Endothelial cell of umbilical vein (primary cell): ENCODE results near the gene KPNA1. TPM values are rescaled to one million over a fixed set of nuclear protein-coding genes. Genes with fewer than 3 reads are reported as not detected.

Source experiments
- BruUV-seq: library from RNA; stranded (reverse); fragments of 400-500 nt; replicated peaks from 2 replicates; lab custom pipeline; 2021; lab: Mats Ljungman, UMichigan
- CTCF ChIA-PET: fragments of 300-600, 350-600 bp; sonication (Branson Sonifier 250); formaldehyde crosslinking; loops from one replicate; lab custom pipeline; 2021; ENCODE audit warnings: antibody characterized with exemption, inconsistent platforms; lab: Charles Lee
- POLR2A ChIA-PET: fragments of 300-600, 350-600 bp; sonication (Branson Sonifier 250); formaldehyde crosslinking; loops from one replicate; lab custom pipeline; 2021; ENCODE audit warnings: antibody characterized with exemption, inconsistent platforms; lab: Charles Lee
- DNase-seq: peaks from one replicate; pipeline ENCODE4 v3.0.0-alpha.2; 2011; ENCODE audit warnings: low read depth, low spot score
- FAIRE-seq: peaks from 2 replicates; lab custom pipeline; 2011; peaks lifted over from hg19 to GRCh38; lab: Jason Lieb, UNC
- H2AFZ ChIP-seq: 2 replicates; pipeline ENCODE4 v1.6.0; 2012; ENCODE audit warnings: low read depth, low read length, control low read depth, inconsistent platforms
- H3K27ac ChIP-seq: 2 replicates; pipeline ENCODE4 v1.5.1; 2011; ENCODE audit warnings: low read depth, mild to moderate bottlenecking, control low read depth, low read length, moderate library complexity; ENCODE audit not compliant: insufficient read depth
- H3K27me3 ChIP-seq, 2 experiments: 2 replicates each; pipeline versions ENCODE4 v1.6.0 to v1.6.1; 2011; ENCODE audit warnings: low read length in 2 of 2, mixed read lengths in 1 of 2; ENCODE audit not compliant: control insufficient read depth in 2 of 2, insufficient read depth in 2 of 2
- H3K36me3 ChIP-seq, 2 experiments: 2 replicates in 1 of 2; 3 replicates in 1 of 2; pipeline ENCODE4 v1.5.1; 2011; ENCODE audit warnings: low read length in 2 of 2, mild to moderate bottlenecking in 1 of 2, moderate library complexity in 1 of 2; ENCODE audit not compliant: control insufficient read depth in 2 of 2, insufficient read depth in 2 of 2; ENCODE audit errors: extremely low read depth in 1 of 2
- H3K4me1 ChIP-seq: 3 replicates; pipeline ENCODE4 v1.5.1; 2011; ENCODE audit warnings: mild to moderate bottlenecking, low read length; ENCODE audit not compliant: control insufficient read depth, insufficient read depth; ENCODE audit errors: extremely low read depth
- H3K4me2 ChIP-seq: 2 replicates; pipeline ENCODE4 v1.6.1; 2011; ENCODE audit warnings: low read length, control low read depth, mixed read lengths; ENCODE audit not compliant: insufficient read depth
- H3K4me3 ChIP-seq, 3 experiments: fragments of 200-600 bp in 1 of 3; sonication (generic), shearing (Covaris generic) in 1 of 3; replicated peaks in 1 of 3; 2 replicates each; pipeline ENCODE4 v1.5.1; 2011 to 2016; ENCODE audit warnings: control low read depth in 3 of 3, low read length in 3 of 3, mild to moderate bottlenecking in 2 of 3, inconsistent platforms in 1 of 3, low read depth in 1 of 3, moderate library complexity in 1 of 3; ENCODE audit not compliant: insufficient read depth in 1 of 3
- H3K79me2 ChIP-seq: 2 replicates; pipeline ENCODE4 v1.6.0; 2012; ENCODE audit warnings: low read length, inconsistent platforms; ENCODE audit not compliant: control insufficient read depth, insufficient read depth
- H3K9ac ChIP-seq: replicated peaks from 2 replicates; pipeline ENCODE3; 2011; ENCODE audit warnings: low read length, control low read depth; ENCODE audit not compliant: insufficient read depth; ENCODE audit errors: extremely low read depth
- H3K9me1 ChIP-seq: replicated peaks from 3 replicates; pipeline ENCODE4 v1.6.0; 2011; ENCODE audit warnings: mild to moderate bottlenecking, low read length; ENCODE audit not compliant: control insufficient read depth, insufficient read depth; ENCODE audit errors: extremely low read depth
- H3K9me3 ChIP-seq: replicated peaks from 2 replicates; pipeline ENCODE4 v1.5.1; 2012; ENCODE audit warnings: low read length, inconsistent platforms; ENCODE audit not compliant: control insufficient read depth, insufficient read depth
- H4K20me1 ChIP-seq: replicated peaks from 2 replicates; pipeline ENCODE3; 2011; ENCODE audit warnings: mild to moderate bottlenecking, low read length; ENCODE audit not compliant: control insufficient read depth, insufficient read depth; ENCODE audit errors: extremely low read depth
- CTCF ChIP-seq, 2 donors: IDR thresholded peaks; 1 replicate in 1 of 2; 2 replicates in 1 of 2; pipeline ENCODE4 v1.5.1; 2011; ENCODE audit warnings: low read length in 2 of 2, mild to moderate bottlenecking in 2 of 2, moderate library complexity in 2 of 2, control low read depth in 1 of 2, inconsistent platforms in 1 of 2, low read depth in 1 of 2; ENCODE audit not compliant: insufficient read depth in 1 of 2; ENCODE audit errors: extremely low read depth in 1 of 2
- EZH2 ChIP-seq: IDR thresholded peaks from 2 replicates; pipeline ENCODE4 v1.6.1; 2012; ENCODE audit warnings: borderline replicate concordance, low read depth, mild to moderate bottlenecking, moderate library complexity, low read length, inconsistent platforms; ENCODE audit not compliant: severe bottlenecking
- FOS ChIP-seq: IDR thresholded peaks from 2 replicates; pipeline ENCODE4 v1.6.1; 2011; ENCODE audit warnings: mild to moderate bottlenecking, low read length, moderate library complexity, borderline replicate concordance; ENCODE audit not compliant: insufficient read depth
- GATA2 ChIP-seq: IDR thresholded peaks from 2 replicates; pipeline ENCODE4 v1.7.0; 2011; ENCODE audit warnings: low read depth, mild to moderate bottlenecking, moderate library complexity, mixed read lengths, low read length; ENCODE audit not compliant: insufficient read length, insufficient read depth
- JUN ChIP-seq: IDR thresholded peaks from 2 replicates; pipeline ENCODE4 v1.6.1; 2011; ENCODE audit warnings: borderline replicate concordance, low read depth; ENCODE audit not compliant: insufficient read length, insufficient read depth
- MAX ChIP-seq: IDR thresholded peaks from 2 replicates; pipeline ENCODE4 v1.6.1; 2011; ENCODE audit not compliant: insufficient read depth, insufficient read length
- MYC ChIP-seq: IDR thresholded peaks from one replicate; pipeline ENCODE4 v1.6.1; 2011; ENCODE audit warnings: mild to moderate bottlenecking, low read depth, low read length
- POLR2A ChIP-seq: IDR thresholded peaks from 2 replicates; pipeline ENCODE4 v1.6.1; 2012; ENCODE audit warnings: low read depth, mild to moderate bottlenecking, control low read depth, low read length
- POLR2AphosphoS5 ChIP-seq: IDR thresholded peaks from 2 replicates; pipeline ENCODE4 v1.6.1; 2012; ENCODE audit warnings: low read depth, mild to moderate bottlenecking, control low read depth, low read length, moderate library complexity; ENCODE audit not compliant: insufficient read depth
- dilution Hi-C: fragments of 300-500 bp; cut with MboI; formaldehyde crosslinking; loops from one replicate; pipeline ENCODE4 v1.15.0; 2019; ENCODE audit warnings: low sequenced_read_pairs; ENCODE audit not compliant: extremely low pct_ligation_motif_present
- intact Hi-C: fragments of 100-400 bp; cut with micrococcal nuclease; formaldehyde crosslinking; loops from one replicate; pipeline ENCODE4 v1.10.0; 2022
- polyA plus RNA-seq, 4 experiments: library from polyadenylated mRNA; depleted of rRNA in 3 of 4; stranded (reverse) in 3 of 4; unstranded in 1 of 4; fragments of >200 nt; gene quantifications; 2 replicates each; pipeline versions ENCODE4 v1.2.1 to v1.2.3, GENCODE V29; 2011 to 2012; ENCODE audit warnings: missing spikeins in 1 of 4
- total RNA-seq: library from RNA; stranded (reverse); gene quantifications from 2 replicates; pipeline ENCODE4 v1.2.3, GENCODE V29; 2021

KPNA1 gene
- total and polyA plus RNA-seq, 2 donors (not counting 3 experiments of a cell fraction or from before 2014, with no cell fraction given): 24.4 to 110 TPM

- BruUV-seq: no TSS peak
- CTCF ChIA-PET: no interaction called here
- DNase-seq: no peak
- intact Hi-C loops: no loop called here
- no peaks in the 10 kb centered on the region for H3K4me1 ChIP-seq
- POLR2A ChIA-PET: interaction anchor here (0.6 kb wide), 1 partner anchor 602 kb away, joined by 3 read pairs; no protein-coding TSS in a partner anchor
- H3K36me3 ChIP-seq: no peaks in the 10 kb centered on the region
- no peak for TF ChIP-seq EZH2
- no peak for TF ChIP-seq MAX
- no peak for TF ChIP-seq CTCF (IDR thresholded peaks at IDR 0.05; ENCODE audit: extremely low read depth in 1 of 2, insufficient read depth in 1 of 2, low read depth in 1 of 2, low read length in 2 of 2)
- TF ChIP-seq MYC: no peak
- no peak for TF ChIP-seq GATA2
- no peak for TF ChIP-seq POLR2AphosphoS5
- no peak for TF ChIP-seq JUN
- TF ChIP-seq FOS: no peak
- no peak for TF ChIP-seq POLR2A
- no peaks in the 10 kb centered on the region for H3K9me3 ChIP-seq
- no peak for FAIRE-seq
- H3K4me2 ChIP-seq: no peak overlapping the region
- peaks cover 13% of the 10 kb centered on the region for H4K20me1 ChIP-seq
- no peak overlapping the region for H3K9ac ChIP-seq
- dilution Hi-C loops: no loop called here
- H2AFZ ChIP-seq: no peak overlapping the region
- no peaks in the 10 kb centered on the region for H3K9me1 ChIP-seq
- no peak overlapping the region for H3K4me3 ChIP-seq
- peaks cover 97% of the 10 kb centered on the region for H3K79me2 ChIP-seq
- H3K27me3 ChIP-seq: no peaks in the 10 kb centered on the region
- no peak overlapping the region for H3K27ac ChIP-seq
Observed at GRCh38 chr3:122475316-122475715, 39.4 kb downstream of the KPNA1 start.
